ENCODE measurements around the gene ETV6.

- TF ChIP-seq CTCF (conservative IDR thresholded peaks at IDR 0.05 in 1 of 2, IDR thresholded peaks at IDR 0.05 in 1 of 2; ENCODE audit: extremely low read depth in 1 of 2, insufficient read depth in 1 of 2, low read depth in 1 of 2, low read length in 2 of 2) = no peak
- no peak for TF ChIP-seq EZH2 (IDR thresholded peaks at IDR 0.05; ENCODE audit: borderline replicate concordance, low read length)
Observed at GRCh38 chr12:11771356-11771755, 121.9 kb downstream of the ETV6 start.

Measured in mammary epithelial cell (primary cell).